BE2C (cell line): ENCODE measurements around the gene NDST1.

ENCODE experiments used
- DNase-seq: peaks from one replicate; pipeline ENCODE4 v3.0.0-alpha.2; 2020
- H3K27me3 ChIP-seq: fragments of 250-450 bp; sonication (Bioruptor Pico); 2 replicates; pipeline ENCODE4 v1.5.1; 2020; ENCODE audit warnings: mild to moderate bottlenecking
- H3K36me3 ChIP-seq: fragments of 250-450 bp; sonication (Bioruptor Pico); 2 replicates; pipeline ENCODE4 v1.5.1; 2020; ENCODE audit warnings: mild to moderate bottlenecking
- H3K4me1 ChIP-seq: fragments of 250-450 bp; sonication (Bioruptor Pico); 2 replicates; pipeline ENCODE4 v1.5.1; 2020
- H3K4me3 ChIP-seq: 2 replicates; pipeline ENCODE4 v1.5.1; 2011; ENCODE audit warnings: low read depth, low read length
- H3K9me3 ChIP-seq: fragments of 250-450 bp; sonication (Bioruptor Pico); 2 replicates; pipeline ENCODE4 v1.5.1; 2020
- TF ChIP-seq, protein P1 (sequence below): IDR thresholded peaks from 2 replicates; pipeline ENCODE4 v1.5.1; 2012; ENCODE audit warnings: mild to moderate bottlenecking, low read depth, low read length

Gene NDST1

GRCh38 chr5:150508828-150509227 is 897 bp downstream of the NDST1 start:
- TF ChIP-seq, protein P1, sequence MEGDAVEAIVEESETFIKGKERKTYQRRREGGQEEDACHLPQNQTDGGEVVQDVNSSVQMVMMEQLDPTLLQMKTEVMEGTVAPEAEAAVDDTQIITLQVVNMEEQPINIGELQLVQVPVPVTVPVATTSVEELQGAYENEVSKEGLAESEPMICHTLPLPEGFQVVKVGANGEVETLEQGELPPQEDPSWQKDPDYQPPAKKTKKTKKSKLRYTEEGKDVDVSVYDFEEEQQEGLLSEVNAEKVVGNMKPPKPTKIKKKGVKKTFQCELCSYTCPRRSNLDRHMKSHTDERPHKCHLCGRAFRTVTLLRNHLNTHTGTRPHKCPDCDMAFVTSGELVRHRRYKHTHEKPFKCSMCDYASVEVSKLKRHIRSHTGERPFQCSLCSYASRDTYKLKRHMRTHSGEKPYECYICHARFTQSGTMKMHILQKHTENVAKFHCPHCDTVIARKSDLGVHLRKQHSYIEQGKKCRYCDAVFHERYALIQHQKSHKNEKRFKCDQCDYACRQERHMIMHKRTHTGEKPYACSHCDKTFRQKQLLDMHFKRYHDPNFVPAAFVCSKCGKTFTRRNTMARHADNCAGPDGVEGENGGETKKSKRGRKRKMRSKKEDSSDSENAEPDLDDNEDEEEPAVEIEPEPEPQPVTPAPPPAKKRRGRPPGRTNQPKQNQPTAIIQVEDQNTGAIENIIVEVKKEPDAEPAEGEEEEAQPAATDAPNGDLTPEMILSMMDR: no peak
- no peak for DNase-seq
- H3K4me1 ChIP-seq: peaks cover 27% of the 10 kb centered on the region
- H3K27me3 ChIP-seq: no peaks in the 10 kb centered on the region
- no peak overlapping the region for H3K4me3 ChIP-seq
- no peaks in the 10 kb centered on the region for H3K36me3 ChIP-seq
- no peaks in the 10 kb centered on the region for H3K9me3 ChIP-seq

DNA sequence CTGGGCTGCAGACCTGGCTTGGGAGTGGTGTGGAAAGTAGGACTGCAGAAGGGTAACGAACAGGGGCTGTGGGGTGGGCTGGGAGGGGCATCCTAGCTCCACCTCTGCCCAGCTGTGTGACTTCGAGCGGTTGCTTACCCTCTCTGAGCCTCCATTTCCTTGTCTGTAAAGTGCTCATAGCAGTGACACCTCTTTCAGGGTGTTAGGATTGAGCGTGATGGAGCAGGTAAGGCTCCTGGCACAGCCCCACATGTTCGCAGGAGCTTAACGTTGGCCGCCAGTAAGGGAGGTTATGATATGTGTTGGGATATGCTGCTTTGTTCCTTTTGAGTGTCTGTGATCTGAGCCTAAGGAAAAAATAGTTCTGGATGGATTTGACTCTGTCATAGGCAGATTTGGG is 2.1 kb downstream of the NDST1 start:
- no peak for DNase-seq
- Histone ChIP-seq H3K36me3 (no peaks in the 10 kb centered on the region), H3K27me3 (no peaks in the 10 kb centered on the region), H3K4me3 (no peak overlapping the region), H3K9me3 (no peaks in the 10 kb centered on the region), H3K4me1 (peaks cover 22% of the 10 kb centered on the region)
- TF ChIP-seq, protein P1: no peak

DNA sequence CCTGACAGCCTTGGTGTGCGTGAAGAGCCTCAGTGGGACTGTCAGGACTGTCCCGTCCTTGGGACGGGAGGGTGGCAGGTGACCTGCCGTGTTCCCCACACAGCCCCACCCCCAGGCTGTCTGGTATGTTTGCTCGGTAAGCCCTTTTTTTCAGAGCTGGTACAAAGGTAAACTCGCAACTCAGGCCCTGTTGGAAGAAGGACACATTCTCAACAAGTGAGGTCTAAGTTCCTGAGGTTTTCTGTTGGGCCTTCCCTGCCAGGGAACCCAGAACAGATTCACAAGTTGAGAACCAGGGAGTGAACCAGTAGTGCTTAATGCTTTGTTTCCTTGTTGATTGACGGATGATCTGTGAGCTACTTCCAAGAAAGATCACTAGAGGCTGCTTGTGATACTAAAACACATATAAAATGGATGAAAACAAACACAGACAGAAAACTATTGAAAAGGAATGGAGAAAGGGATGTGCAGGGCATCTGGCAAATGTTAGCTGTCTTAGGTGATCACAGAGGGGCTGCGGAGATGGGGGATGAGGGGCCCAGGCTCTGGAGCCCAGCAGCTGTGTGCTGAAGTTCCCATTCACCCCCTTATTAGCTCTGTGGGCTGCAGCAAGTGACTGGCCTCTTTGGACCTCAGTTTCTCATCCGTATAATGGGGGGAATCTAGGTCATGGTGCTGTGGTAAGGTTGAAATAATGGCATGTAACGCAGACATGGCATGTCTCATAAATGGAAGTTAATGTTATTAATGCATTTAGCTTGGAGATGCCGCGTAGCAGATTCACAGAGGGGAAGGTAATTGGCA is 2.7 kb downstream of the NDST1 start:
- Histone ChIP-seq H3K27me3 (no peaks in the 10 kb centered on the region), H3K9me3 (no peaks in the 10 kb centered on the region), H3K36me3 (no peaks in the 10 kb centered on the region), H3K4me3 (no peak overlapping the region), H3K4me1 (peaks cover 29% of the 10 kb centered on the region)
- no peak for DNase-seq
- TF ChIP-seq, protein P1: no peak

GRCh38 chr5:150511578-150512367 is 3.8 kb downstream of the NDST1 start:
- Histone ChIP-seq H3K9me3 (no peaks in the 10 kb centered on the region), H3K4me1 (peaks cover 37% of the 10 kb centered on the region), H3K36me3 (no peaks in the 10 kb centered on the region), H3K4me3 (no peak overlapping the region), H3K27me3 (no peaks in the 10 kb centered on the region)
- TF ChIP-seq, protein P1: no peak
- peak; percentile 76 for DNase-seq

GRCh38 chr5:150512368-150512747 is 4.4 kb downstream of the NDST1 start:
- Histone ChIP-seq H3K27me3 (no peaks in the 10 kb centered on the region), H3K9me3 (no peaks in the 10 kb centered on the region), H3K36me3 (no peaks in the 10 kb centered on the region), H3K4me3 (no peak overlapping the region), H3K4me1 (peaks cover 39% of the 10 kb centered on the region)
- DNase-seq: no peak
- TF ChIP-seq, protein P1: no peak
